COLO668 (cell line): Measurements from ENCODE around the gene NUP58.

Source experiments
- DNase-seq: peaks from one replicate; lab custom pipeline; 2025; ENCODE audit not compliant: unreplicated experiment; lab: John Stamatoyannopoulos, UW

The NUP58 gene, protein sequence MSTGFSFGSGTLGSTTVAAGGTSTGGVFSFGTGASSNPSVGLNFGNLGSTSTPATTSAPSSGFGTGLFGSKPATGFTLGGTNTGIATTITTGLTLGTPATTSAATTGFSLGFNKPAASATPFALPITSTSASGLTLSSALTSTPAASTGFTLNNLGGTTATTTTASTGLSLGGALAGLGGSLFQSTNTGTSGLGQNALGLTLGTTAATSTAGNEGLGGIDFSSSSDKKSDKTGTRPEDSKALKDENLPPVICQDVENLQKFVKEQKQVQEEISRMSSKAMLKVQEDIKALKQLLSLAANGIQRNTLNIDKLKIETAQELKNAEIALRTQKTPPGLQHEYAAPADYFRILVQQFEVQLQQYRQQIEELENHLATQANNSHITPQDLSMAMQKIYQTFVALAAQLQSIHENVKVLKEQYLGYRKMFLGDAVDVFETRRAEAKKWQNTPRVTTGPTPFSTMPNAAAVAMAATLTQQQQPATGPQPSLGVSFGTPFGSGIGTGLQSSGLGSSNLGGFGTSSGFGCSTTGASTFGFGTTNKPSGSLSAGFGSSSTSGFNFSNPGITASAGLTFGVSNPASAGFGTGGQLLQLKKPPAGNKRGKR

DNA sequence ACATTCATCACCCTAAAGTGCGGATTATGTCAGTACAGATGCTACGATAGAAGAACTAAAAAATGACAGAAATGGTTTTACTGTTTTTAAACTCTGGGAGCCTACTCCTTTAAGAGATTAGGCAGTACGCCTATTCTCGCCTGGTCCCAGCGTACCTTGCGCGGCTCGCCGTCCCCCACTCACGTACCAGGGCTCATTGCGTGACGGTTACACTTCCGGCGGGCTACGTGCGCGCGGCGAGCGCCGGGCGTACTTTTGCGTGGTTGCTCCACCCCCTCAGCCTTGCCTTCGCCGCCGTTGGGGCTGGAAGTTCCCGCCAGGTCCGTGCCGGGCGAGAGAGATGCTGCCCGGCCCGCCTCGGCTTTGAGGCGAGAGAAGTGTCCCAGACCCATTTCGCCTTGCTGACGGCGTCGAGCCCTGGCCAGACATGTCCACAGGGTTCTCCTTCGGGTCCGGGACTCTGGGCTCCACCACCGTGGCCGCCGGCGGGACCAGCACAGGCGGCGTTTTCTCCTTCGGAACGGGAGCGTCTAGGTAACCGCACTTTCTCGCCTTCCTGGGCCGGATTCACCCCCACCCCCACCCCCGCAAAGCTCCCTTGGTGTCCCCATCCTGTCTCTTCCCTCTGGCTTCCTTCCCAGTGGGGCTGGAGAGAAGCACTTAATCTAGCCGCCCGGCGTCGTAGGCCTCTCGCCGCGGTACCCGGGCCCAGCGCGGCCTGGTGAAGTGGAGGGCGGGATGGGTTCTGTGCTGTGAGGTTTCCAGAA lies at the start of gene NUP58:
TSS of gene NUP58 (plus strand) at position 279 of the 767 bp plus-strand sequence. CDS start at position 428, 149 bp downstream.
- DNase-seq: peak; percentile 100

- DNase-seq: no peak
Observed at GRCh38 chr13:25252225-25252624, 49.2 kb upstream of the NUP58 start.

DNA sequence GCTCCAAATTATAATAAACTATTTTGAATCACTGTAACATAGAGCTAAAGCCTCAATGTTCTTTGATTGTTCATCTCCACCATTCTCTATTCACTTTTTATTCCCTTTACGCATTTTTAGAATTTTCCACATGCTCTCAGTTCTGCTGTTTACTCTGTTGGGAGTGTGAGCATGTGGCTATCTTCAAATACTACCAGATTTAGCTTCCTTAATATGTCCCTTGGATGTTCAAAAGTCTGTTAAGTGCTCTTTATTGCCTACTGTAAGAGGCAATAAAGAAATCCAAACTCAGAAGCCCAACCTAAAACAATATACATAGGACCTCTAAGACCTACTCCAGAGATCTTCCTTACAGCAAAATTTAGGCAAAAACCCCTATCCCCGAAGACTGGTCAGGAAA lies 48.7 kb upstream of the NUP58 start:
- no peak for DNase-seq

- no peak for DNase-seq
Observed at GRCh38 chr13:25253702-25254101, 47.7 kb upstream of the NUP58 start.

DNA sequence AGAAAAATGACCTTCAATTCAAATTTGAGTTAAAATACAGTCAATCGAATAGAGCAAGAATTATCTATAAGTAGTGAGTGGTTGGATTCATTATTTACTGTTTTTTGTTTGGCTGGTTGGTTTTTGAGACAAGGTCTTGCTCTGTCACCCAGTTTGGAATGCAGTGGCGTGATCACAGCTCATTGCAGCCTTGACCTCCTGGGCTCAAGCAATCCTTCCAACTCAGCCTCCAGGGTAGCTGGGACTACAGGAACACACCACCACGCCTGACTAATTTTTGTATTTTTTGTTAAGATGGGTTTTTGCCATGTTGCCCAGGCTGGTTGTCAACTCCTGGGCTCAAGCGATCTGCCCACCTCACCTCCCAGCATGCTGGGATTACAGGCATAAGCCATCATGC lies 39.2 kb upstream of the NUP58 start:
- no peak for DNase-seq

DNA sequence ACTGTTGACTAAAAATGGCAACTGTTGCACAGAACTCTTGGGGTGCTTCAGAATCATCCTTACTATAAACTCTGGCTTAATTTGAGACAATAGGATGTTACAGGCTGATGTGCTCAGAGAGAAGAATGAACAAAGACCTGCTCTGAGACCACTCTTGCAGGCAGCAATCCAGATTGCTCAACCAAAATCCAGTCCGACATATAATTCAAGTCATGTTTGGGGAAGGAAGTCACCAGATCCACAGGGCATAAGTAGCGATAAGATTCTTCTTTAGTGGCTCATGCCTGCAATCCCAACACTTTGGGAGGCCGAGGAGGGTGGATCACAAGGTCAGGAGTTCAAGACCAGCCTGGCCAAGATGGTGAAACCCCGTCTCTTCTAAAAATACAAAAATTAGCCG lies 34.7 kb upstream of the NUP58 start:
- no peak for DNase-seq

- no peak for DNase-seq
Observed at GRCh38 chr13:25267715-25268114, 33.7 kb upstream of the NUP58 start.

DNA sequence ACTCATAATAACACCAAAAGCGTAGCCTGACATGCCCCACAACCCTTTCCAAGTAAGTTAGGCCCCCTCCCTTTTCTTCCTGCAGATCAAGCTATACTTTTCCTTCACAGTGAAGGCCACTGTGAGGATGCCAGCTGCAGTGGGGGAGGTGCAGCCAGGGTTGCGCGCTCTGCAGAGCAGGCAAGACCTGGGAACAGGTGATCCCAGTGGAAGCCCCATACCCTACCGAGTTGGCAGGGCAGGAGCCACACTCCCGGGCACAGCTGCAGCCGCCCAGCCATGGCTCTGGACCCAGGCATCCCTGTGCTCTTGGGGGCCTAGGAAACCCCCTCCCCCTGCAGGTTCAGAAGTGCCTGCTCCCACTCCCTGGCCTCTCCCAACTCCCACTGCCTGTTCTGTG lies 32.9 kb upstream of the NUP58 start:
- DNase-seq: no peak

- DNase-seq: no peak
Observed at GRCh38 chr13:25276748-25277147, 24.7 kb upstream of the NUP58 start.

GRCh38 chr13:25280396-25280795 lies 21.0 kb upstream of the NUP58 start:
- DNase-seq: no peak

DNA sequence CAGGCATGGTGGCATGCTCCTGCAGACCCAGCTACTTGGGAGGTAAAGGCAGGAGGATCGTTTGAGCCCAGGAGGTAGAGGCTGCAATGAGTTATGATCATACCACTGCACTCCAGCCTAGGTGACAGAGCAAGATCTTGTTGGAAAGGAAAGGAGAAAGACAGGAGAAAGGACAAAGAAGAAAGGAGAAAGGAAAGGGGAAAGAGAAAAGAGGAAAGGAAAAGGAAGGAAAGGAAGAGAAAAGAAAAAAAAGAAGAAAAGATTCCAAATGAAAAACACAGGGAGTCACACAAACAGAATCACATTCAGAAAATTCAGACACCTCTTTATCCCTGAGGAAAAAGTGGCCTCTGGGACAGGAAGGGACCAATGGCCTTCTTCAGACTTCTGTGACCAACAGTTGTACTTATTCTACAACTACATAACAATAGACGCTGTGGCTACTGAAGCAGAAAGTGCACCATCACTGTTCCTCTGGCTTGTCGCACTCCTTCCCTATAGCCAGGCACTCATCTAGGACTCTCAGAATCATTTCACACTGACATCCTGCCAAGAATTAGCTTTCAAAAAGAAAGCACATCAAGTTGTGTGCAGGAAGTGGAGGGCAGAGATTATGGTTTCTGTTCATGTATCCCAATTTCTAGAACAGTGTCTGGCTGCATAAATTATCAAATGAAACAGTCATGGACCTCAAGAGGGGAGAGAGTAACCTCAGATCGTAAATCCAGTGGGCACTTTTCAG lies 20.1 kb upstream of the NUP58 start:
- DNase-seq: no peak

- no peak for DNase-seq
Observed at GRCh38 chr13:25281935-25282332, 19.5 kb upstream of the NUP58 start.

- DNase-seq: peak; percentile 56
Observed at GRCh38 chr13:25286308-25286968, 15.0 kb upstream of the NUP58 start.

- DNase-seq: peak; percentile 99
Observed at GRCh38 chr13:25286969-25287961, 14.2 kb upstream of the NUP58 start, which contains the start of gene MTMR6. MTMR6 (minus strand) TSS chr13:25287488; CDS start chr13:25287247, 241 bp downstream.

GRCh38 chr13:25288966-25289365 lies 12.5 kb upstream of the NUP58 start:
- DNase-seq: no peak

GRCh38 chr13:25291691-25292090 lies 9.7 kb upstream of the NUP58 start:
- no peak for DNase-seq

DNA sequence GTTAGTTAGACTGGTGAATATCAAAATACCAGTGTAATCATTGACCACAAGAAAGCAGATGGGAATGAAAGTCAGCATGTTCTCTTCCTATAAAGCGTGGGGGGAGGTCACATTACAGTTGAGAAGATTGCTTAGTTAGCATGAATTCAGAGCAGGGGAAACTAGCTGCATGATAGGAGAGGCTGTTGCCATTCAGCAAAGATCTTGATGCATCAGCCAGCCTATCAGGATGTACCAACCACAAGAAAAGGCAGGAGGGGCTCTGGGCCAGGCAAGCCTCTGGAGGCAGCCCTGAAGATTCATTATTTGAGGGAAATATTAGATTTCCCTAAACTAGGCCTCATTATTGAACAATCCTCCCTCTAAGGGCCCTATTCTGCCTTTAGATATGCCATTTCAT lies 9.1 kb upstream of the NUP58 start:
- no peak for DNase-seq

GRCh38 chr13:25295228-25295627 lies 6.2 kb upstream of the NUP58 start:
- no peak for DNase-seq

DNA sequence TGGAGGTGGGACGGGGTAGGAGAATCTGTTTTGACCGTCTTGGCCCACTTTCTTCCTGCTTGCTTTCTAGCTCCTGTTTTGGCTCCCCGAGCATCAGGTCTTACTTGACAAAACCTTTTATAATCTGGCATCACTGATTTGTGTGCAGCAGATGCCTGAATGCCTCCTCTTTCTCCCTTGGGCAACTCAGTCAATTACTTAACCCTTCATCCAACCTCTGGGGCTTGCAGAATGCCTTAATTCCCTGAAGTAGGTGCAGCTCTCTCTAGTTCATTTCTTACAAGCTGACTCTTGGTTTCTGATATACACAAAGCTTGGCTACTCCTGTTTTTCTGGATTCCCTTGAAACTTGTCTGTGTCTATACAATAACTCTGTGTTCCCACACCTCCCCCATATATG lies 5.7 kb upstream of the NUP58 start:
- DNase-seq: no peak
